Heart left ventricle (tissue), 16 donors: ENCODE results near the gene ADRA2B. TPM values are rescaled to one million over a fixed set of nuclear protein-coding genes. Genes with fewer than 3 reads are reported as not detected.

Source experiments
- ATAC-seq, 4 donors: fragments of 200-7000 bp; cut with Tn5 transposase; one replicate each; pipeline ENCODE4 v1.9.1; 2020 to 2022; ENCODE audit warnings: moderate library complexity in 4 of 4, mild to moderate bottlenecking in 3 of 4, moderate number of reproducible peaks in 1 of 4
- DNase-seq, 5 donors: peaks; one replicate each; pipeline ENCODE4 v3.0.0-alpha.2; 2020
- H3K27ac ChIP-seq, 12 donors: fragments of 200-600 bp; sonication (generic) in 4 of 12; one replicate each; pipeline versions ENCODE4 v1.5.0 to v1.8.0; 2016 to 2022; ENCODE audit warnings: mild to moderate bottlenecking in 2 of 12
- H3K27me3 ChIP-seq, 9 donors: fragments of 200-600 bp; sonication (generic) in 2 of 9; one replicate each; pipeline versions ENCODE4 v1.5.1 to v1.8.0; 2016 to 2022; ENCODE audit warnings: mild to moderate bottlenecking in 3 of 9
- H3K36me3 ChIP-seq, 9 donors: fragments of 200-600 bp; sonication (generic) in 2 of 9; one replicate each; pipeline versions ENCODE4 v1.5.0 to v1.8.0; 2018 to 2022; ENCODE audit warnings: mild to moderate bottlenecking in 2 of 9
- H3K4me1 ChIP-seq, 12 donors: fragments of 200-600 bp; sonication (generic) in 4 of 12; one replicate each; pipeline versions ENCODE4 v1.5.0 to v1.8.0; 2016 to 2022; ENCODE audit warnings: mild to moderate bottlenecking in 3 of 12
- H3K4me3 ChIP-seq, 12 donors: fragments of 200-600 bp; sonication (generic) in 4 of 12; one replicate each; pipeline versions ENCODE4 v1.5.0 to v1.8.0; 2017 to 2022; ENCODE audit warnings: mild to moderate bottlenecking in 9 of 12, moderate library complexity in 4 of 12
- H3K9me3 ChIP-seq, 12 donors: fragments of 200-600 bp; sonication (generic) in 4 of 12; one replicate each; pipeline versions ENCODE4 v1.5.0 to v1.8.0; 2016 to 2022; ENCODE audit warnings: mild to moderate bottlenecking in 1 of 12
- CTCF ChIP-seq, 12 donors: fragments of 200-600 bp; sonication (generic) in 4 of 12; IDR thresholded peaks; one replicate each; pipeline versions ENCODE4 v1.5.0 to v1.8.0; 2018 to 2022; ENCODE audit warnings: antibody characterized with exemption in 12 of 12, mild to moderate bottlenecking in 5 of 12
- POLR2A ChIP-seq, 2 donors: fragments of 450-650 bp; IDR thresholded peaks; one replicate each; pipeline ENCODE4 v1.6.1; 2017; ENCODE audit warnings: antibody characterized with exemption in 2 of 2, mild to moderate bottlenecking in 2 of 2, moderate library complexity in 2 of 2
- WGBS, 4 donors: extraction: QIAGEN DNeasy Blood & Tissue Kit in 2 of 4; methylation state at CpG; one replicate each; pipeline versions ENCODE4 v1.1.5 to v1.1.7; 2013 to 2018; 5-methylcytosine and 5-hydroxymethylcytosine counted together
- intact Hi-C, 10 donors: fragments of 100-400 bp; cut with DNase I; formaldehyde crosslinking; loops; one replicate each; pipeline versions ENCODE4 v1.11.1 to v1.14.2; 2022
- polyA plus RNA-seq, 2 donors: library from polyadenylated mRNA; stranded (reverse); fragments of 200-250 nt; gene quantifications; one replicate each; pipeline ENCODE4 v1.2.3, GENCODE V29; 2013
- total RNA-seq, 9 donors: library from RNA; depleted of rRNA in 2 of 9; stranded (reverse); fragments of >200 nt in 2 of 9; fragmentation: NEBNext Ultra II Directional in 3 of 9; extraction: Animal tissue kit (Norgen Biotek cat#: 25700) in 3 of 9; gene quantifications; one replicate each; pipeline versions ENCODE4 v1.1.0 to v1.2.4, GENCODE V29; 2016 to 2023
- donor health status: ischemic (EF 13 %, LVEDD 7.1; RV severe dilation, severe dysfunction).
- donor health status: healthy with polysubstance abuse.
- donor health status: DM: no; HTN: yes; CAD: no.
- donor health status: DM: no; HTN: no; CAD: no.
- donor health status: ischemic (EF 25% LVEDD 6.9; RV normal size, moderate dysfunction).
- donor health status: ischemic (EF 25% LVEDD 5.7; RV mildly dilated, moderate dysfunction).
- donor health status: healthy.
- donor health status: DM: yes; HTN: yes; CAD: no.
- donor health status: ischemic (EF 35%, LVEDD 5.7; RV mildly dilated, moderate dysfunction).
- donor health status: nonischemic (EF 11% LVEDD 7.7; RV severe dilation, severe dysfunction).
- donor health status: DM: yes; HTN: yes; CAD: no.
- donor health status: PGD.
- donor health status: ischemic (EF 29% LVEDD 5.4; RV normal size, mild dysfunction).
- donor health status: nonischemic (EF 23%, LVEDD 6.1; RV moderate dilation, normal function).

The ADRA2B gene
- total and polyA plus RNA-seq, 11 donors, result 1.5 to 6.1 (median 3.5) TPM

DNA sequence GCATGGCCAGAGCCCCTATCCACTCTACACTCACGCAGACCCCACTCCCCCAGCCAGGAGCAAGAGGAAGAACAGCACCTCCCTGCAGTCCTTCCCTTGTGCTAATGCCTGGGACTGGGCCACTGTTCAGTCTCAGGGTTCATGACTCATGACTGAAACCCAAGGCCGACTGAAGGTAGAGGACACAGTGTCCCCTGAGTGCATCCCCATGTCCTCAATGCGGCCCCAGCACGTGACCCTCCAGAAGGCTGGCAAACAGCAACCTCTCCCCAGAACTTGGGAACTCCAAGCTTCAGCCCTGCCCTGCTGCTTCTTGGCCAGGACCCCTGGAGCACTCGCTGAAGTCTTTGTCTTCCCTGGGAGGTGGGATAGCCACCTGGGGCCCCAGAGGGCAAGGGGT lies 6.0 kb upstream of the ADRA2B start:
- intact Hi-C loops, result no loop called here
- ATAC-seq (no peak), DNase-seq (peak in 1 of 5 donors; percentile 22)
- WGBS, 4 donors, result 83 to 91% (median 88%) methylated on average over 5 of the region's 5 CpGs
- Histone ChIP-seq H3K27ac (no peak overlapping the region), H3K36me3 (no peaks in the 10 kb centered on the region), H3K9me3 (no peaks in the 10 kb centered on the region), H3K4me1 (peaks cover 0 to 3% (median under 1%) of the 10 kb centered on the region in 12 donors), H3K4me3 (no peak overlapping the region), H3K27me3 (peaks cover 0 to 17% (median 10%) of the 10 kb centered on the region in 9 donors)
- no peak for TF ChIP-seq POLR2A (IDR thresholded peaks at IDR 0.05)
- TF ChIP-seq CTCF (IDR thresholded peaks at IDR 0.05), result no peak

- H3K4me3 ChIP-seq, result no peak overlapping the region
- TF ChIP-seq POLR2A (IDR thresholded peaks at IDR 0.05) (no peak), CTCF (IDR thresholded peaks at IDR 0.05) (no peak)
- ATAC-seq (no peak), DNase-seq (peak in 1 of 5 donors; percentile 12)
- H3K9me3 ChIP-seq, result no peaks in the 10 kb centered on the region
- intact Hi-C loops, result no loop called here
- WGBS, 4 donors, result 93 to 96% (median 95%) methylated on average over 4 of the region's 4 CpGs
- H3K27ac ChIP-seq, result no peak overlapping the region
- H3K4me1 ChIP-seq, result peaks cover 0 to 12% (median 4%) of the 10 kb centered on the region in 12 donors
- H3K36me3 ChIP-seq, result no peaks in the 10 kb centered on the region
- peaks cover 0 to 26% (median 12%) of the 10 kb centered on the region in 9 donors for H3K27me3 ChIP-seq
Observed at GRCh38 chr2:96121414-96121813, 5.0 kb upstream of the ADRA2B start.

- peaks cover 0 to 17% (median 6%) of the 10 kb centered on the region in 12 donors for H3K4me1 ChIP-seq
- no peak overlapping the region for H3K4me3 ChIP-seq
- H3K27me3 ChIP-seq, result peaks cover 0 to 30% (median 13%) of the 10 kb centered on the region in 9 donors
- H3K36me3 ChIP-seq, result no peaks in the 10 kb centered on the region
- TF ChIP-seq POLR2A (IDR thresholded peaks at IDR 0.05) (no peak), CTCF (IDR thresholded peaks at IDR 0.05) (no peak)
- no peak overlapping the region for H3K27ac ChIP-seq
- ATAC-seq (no peak), DNase-seq (peak in 1 of 5 donors; percentile 40)
- H3K9me3 ChIP-seq, result no peaks in the 10 kb centered on the region
- intact Hi-C loops, result no loop called here
- 58 to 77% (median 68%) methylated on average over 7 of the region's 7 CpGs for WGBS, 4 donors
Observed at GRCh38 chr2:96120991-96121390, 4.6 kb upstream of the ADRA2B start.

DNA sequence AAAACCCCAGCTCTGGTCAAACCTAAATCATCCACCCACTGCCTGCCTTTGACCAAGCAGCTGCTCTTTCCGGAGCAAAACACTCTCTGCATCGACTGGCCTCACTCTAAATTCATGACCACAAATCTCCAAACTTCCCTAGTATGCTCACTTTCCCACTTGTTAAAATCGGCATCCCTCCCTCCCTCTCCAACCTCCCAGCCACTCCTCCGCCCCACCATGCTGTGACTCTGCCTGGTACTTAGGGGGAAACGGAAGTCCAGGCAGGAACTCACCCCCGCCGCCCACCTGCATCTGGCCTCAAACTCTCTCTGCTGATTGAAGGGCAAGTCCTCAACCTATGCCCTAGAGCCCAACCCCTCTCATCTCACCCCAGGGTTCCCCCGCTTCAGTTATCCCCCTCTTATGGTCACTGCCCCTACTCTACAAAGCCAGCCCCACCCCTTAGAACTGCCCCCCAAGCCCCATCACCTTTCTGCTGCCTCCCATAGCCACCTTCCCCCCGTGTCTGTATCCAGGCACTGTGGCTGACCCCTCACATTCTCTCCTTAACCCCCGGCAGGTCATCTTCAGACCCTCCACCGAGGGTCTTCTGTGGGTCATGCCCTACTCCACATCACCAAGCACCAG lies 3.8 kb upstream of the ADRA2B start:
- peaks cover 0 to 21% (median 6%) of the 10 kb centered on the region in 12 donors for H3K4me1 ChIP-seq
- TF ChIP-seq POLR2A (IDR thresholded peaks at IDR 0.05) (no peak), CTCF (IDR thresholded peaks at IDR 0.05) (no peak)
- H3K9me3 ChIP-seq, result no peaks in the 10 kb centered on the region
- intact Hi-C loops, result no loop called here
- H3K27ac ChIP-seq, result no peak overlapping the region
- no peaks in the 10 kb centered on the region for H3K36me3 ChIP-seq
- H3K4me3 ChIP-seq, result no peak overlapping the region
- no peak for ATAC-seq
- WGBS, 4 donors, result 48 to 60% (median 50%) methylated on average over 11 of the region's 11 CpGs
- H3K27me3 ChIP-seq, result peaks cover 0 to 38% (median 16%) of the 10 kb centered on the region in 9 donors
- DNase-seq, result peak in 1 of 5 donors; percentile 23
